ENCODE results near the gene PPP4R1. TPM values are rescaled to one million over a fixed set of nuclear protein-coding genes. Genes with fewer than 3 reads are reported as not detected.
"Not testable (repeated sequence)": the region's sequence is repeated elsewhere in the genome, so short reads cannot be mapped to it uniquely, and the experiment has no call there.

The PPP4R1 gene
- total and polyA plus RNA-seq, 8 donors, result 25.9 to 372 (median 40.7) TPM

DNA sequence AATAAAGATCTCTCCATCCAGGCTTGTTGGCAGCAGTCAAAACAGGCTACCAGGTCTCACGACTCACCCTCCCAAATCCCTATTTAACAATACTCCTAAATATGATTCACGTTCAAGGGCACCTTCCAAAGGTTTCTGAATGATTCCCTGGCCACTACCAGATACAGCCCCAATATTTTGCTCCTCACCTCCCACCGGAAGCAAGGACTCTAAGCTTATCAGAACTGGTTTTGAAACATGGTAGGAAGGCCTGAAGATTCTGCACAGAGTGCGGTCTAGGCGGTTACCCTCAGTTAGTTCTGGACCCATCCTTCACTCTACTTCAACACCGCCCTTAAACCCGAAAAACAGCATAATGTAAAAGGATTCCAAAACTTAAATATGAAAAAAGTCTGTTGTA lies 5.2 kb downstream of the PPP4R1 start:
- H3K4me1 ChIP-seq, result peaks cover 17 to 81% (median 45%) of the 10 kb centered on the region in 4 donors
- peaks cover 0 to 12% (median 7%) of the 10 kb centered on the region in 4 donors for H3K36me3 ChIP-seq
- no peaks in the 10 kb centered on the region for H3K9me3 ChIP-seq
- H3K27me3 ChIP-seq, result no peaks in the 10 kb centered on the region
- 68 to 75% (median 70%) methylated on average over 7 of the region's 7 CpGs for WGBS, 5 donors
- no peak for DNase-seq
- peak overlapping the region in 1 of 5 donors; percentile 20 for H3K27ac ChIP-seq
- TF ChIP-seq POLR2A (IDR thresholded peaks at IDR 0.05) (no peak), POLR2AphosphoS5 (IDR thresholded peaks at IDR 0.05) (no peak), EP300 (IDR thresholded peaks at IDR 0.05) (no peak)
- TF ChIP-seq, protein P1, sequence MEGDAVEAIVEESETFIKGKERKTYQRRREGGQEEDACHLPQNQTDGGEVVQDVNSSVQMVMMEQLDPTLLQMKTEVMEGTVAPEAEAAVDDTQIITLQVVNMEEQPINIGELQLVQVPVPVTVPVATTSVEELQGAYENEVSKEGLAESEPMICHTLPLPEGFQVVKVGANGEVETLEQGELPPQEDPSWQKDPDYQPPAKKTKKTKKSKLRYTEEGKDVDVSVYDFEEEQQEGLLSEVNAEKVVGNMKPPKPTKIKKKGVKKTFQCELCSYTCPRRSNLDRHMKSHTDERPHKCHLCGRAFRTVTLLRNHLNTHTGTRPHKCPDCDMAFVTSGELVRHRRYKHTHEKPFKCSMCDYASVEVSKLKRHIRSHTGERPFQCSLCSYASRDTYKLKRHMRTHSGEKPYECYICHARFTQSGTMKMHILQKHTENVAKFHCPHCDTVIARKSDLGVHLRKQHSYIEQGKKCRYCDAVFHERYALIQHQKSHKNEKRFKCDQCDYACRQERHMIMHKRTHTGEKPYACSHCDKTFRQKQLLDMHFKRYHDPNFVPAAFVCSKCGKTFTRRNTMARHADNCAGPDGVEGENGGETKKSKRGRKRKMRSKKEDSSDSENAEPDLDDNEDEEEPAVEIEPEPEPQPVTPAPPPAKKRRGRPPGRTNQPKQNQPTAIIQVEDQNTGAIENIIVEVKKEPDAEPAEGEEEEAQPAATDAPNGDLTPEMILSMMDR (IDR thresholded peaks at IDR 0.05), result no peak
- no peak overlapping the region for H3K4me3 ChIP-seq
- intact Hi-C loops (cut with DNase I; ENCODE audit: low total_unique reads), result no loop called here

DNA sequence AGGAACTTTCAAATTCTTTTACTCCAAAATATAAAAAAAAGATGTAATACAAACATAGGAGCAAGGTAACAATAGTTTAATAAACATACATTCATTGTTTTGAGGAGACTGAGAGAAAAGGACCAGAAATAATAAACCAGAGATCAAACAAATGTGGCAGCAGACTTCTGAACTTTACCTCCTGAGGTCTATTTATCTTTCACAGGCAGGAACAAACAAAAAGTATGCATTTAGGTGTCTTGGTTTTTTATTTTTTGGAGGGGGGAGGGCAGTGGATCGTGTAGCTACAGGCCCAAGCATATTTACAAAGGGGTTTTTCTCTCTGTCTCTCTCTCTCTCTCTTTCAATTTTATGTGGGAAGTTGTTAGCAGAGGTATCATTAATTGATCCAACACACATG lies 5.6 kb downstream of the PPP4R1 start:
- H3K27ac ChIP-seq, result peak overlapping the region in 1 of 5 donors; percentile 20
- TF ChIP-seq POLR2A (IDR thresholded peaks at IDR 0.05) (no peak), POLR2AphosphoS5 (IDR thresholded peaks at IDR 0.05) (no peak), EP300 (IDR thresholded peaks at IDR 0.05) (no peak)
- TF ChIP-seq, protein P1 (IDR thresholded peaks at IDR 0.05), result no peak

DNA sequence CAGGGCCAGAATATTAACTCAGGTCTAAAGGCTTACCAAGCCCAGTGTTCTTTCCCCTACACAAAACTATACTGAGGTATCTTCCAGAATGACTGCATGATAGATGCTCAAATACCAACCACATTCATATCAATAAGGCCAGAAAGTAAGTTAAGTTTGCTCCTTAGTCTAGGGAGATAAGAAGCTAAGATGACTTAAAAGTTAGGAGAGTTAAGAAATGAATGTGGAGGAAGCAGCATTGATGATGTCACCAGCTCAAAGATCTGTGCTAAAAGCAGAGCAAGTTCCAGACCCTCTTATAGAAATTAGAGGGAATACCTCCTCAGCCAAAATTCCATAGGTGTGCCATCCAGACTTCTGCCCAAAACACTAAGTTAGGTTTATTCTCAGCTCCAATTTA lies 6.1 kb downstream of the PPP4R1 start:
- Histone ChIP-seq H3K36me3 (peaks cover 0 to 12% (median 7%) of the 10 kb centered on the region in 4 donors), H3K4me3 (no peak overlapping the region), H3K4me1 (peaks cover 17 to 80% (median 46%) of the 10 kb centered on the region in 4 donors), H3K9me3 (no peaks in the 10 kb centered on the region), H3K27me3 (no peaks in the 10 kb centered on the region), H3K27ac (peak overlapping the region in 1 of 5 donors; percentile 20)
- no peak for TF ChIP-seq POLR2A (IDR thresholded peaks at IDR 0.05)
- no peak for TF ChIP-seq EP300 (IDR thresholded peaks at IDR 0.05)
- TF ChIP-seq POLR2AphosphoS5 (IDR thresholded peaks at IDR 0.05), result no peak
- TF ChIP-seq, protein P1 (IDR thresholded peaks at IDR 0.05), result no peak
- DNase-seq, result no peak
- intact Hi-C loops (cut with DNase I; ENCODE audit: low total_unique reads), result no loop called here

More for the DNA sequence above, 5.6 kb downstream of the PPP4R1 start:
- Histone ChIP-seq H3K4me3 (no peak overlapping the region), H3K9me3 (no peaks in the 10 kb centered on the region), H3K27me3 (no peaks in the 10 kb centered on the region), H3K4me1 (peaks cover 17 to 82% (median 47%) of the 10 kb centered on the region in 4 donors), H3K36me3 (peaks cover 0 to 12% (median 7%) of the 10 kb centered on the region in 4 donors)
- DNase-seq, result no peak
- intact Hi-C loops (cut with DNase I; ENCODE audit: low total_unique reads), result no loop called here
- 7 to 26% (median 20%) methylated on average over 1 of the region's 1 CpG for WGBS, 5 donors

DNA sequence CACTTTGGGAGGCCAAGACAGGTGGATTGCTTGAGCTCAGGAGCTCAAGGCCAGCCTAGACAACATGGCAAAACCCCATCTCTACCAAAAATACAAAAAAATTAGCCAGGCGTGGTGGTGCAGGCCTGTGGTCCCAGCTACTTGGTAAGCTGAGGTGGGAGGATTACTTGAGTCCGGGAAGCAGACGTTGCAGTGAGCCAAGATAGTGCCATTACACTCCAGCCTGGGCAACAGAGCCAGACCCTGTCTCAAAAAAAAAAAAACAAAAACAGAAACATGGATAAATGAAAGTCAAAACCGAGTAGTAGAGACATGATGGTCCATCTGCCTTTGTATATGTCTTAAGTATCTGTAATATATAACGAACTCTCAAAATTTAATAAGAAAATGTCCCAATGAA lies 7.2 kb downstream of the PPP4R1 start:
- H3K27me3 ChIP-seq; intact Hi-C loops (cut with DNase I; ENCODE audit: low total_unique reads); H3K4me3 ChIP-seq; DNase-seq; H3K9me3 ChIP-seq; H3K27ac ChIP-seq: not testable (repeated sequence)
- Histone ChIP-seq H3K4me1 (peaks cover 17 to 68% (median 38%) of the 10 kb centered on the region in 4 donors), H3K36me3 (peaks cover 0 to 12% (median 7%) of the 10 kb centered on the region in 4 donors)
- 88 to 95% (median 92%) methylated on average over 5 of the region's 5 CpGs for WGBS, 5 donors

DNA sequence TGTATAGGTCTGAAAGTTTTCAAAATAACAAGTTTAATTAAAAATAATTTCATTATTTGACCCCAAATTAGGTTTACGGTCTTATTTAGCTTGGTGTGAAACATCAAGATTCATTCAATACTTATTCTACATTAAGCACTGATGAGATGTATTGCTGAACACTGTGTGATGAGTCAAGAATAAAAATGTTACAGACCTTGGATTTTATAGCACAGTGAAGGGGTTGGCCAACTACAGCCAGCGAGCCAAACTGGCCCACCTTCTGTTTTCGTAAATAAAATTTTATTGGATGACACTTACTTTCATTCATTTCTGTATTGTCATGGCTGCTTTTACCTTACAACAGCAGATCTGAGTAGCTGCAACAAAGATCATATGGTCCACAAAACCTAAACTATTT lies 8.3 kb downstream of the PPP4R1 start:
- Histone ChIP-seq H3K27ac (no peak overlapping the region), H3K4me3 (no peak overlapping the region), H3K9me3 (no peaks in the 10 kb centered on the region), H3K36me3 (peaks cover 0 to 4% (median 1%) of the 10 kb centered on the region in 4 donors), H3K4me1 (peaks cover 9 to 58% (median 33%) of the 10 kb centered on the region in 4 donors), H3K27me3 (no peaks in the 10 kb centered on the region)
- WGBS, 5 donors, result 94 to 98% (median 97%) methylated on average over 3 of the region's 3 CpGs
- intact Hi-C loops (cut with DNase I; ENCODE audit: low total_unique reads), result no loop called here
- DNase-seq, result no peak
- TF ChIP-seq, protein P1 (IDR thresholded peaks at IDR 0.05), result no peak
- TF ChIP-seq EP300 (IDR thresholded peaks at IDR 0.05) (no peak), POLR2AphosphoS5 (IDR thresholded peaks at IDR 0.05) (no peak), POLR2A (IDR thresholded peaks at IDR 0.05) (no peak)
